GM19452 (cell line): ENCODE results near the gene FRMD4A.

Experiments used
- ATAC-seq: cut with Tn5 transposase; IDR thresholded peaks from one replicate; pipeline ENCODE4 v1.9.1; 2021; ENCODE audit not compliant: unreplicated experiment

Gene FRMD4A

GRCh38 chr10:13665516-13666262 is 665.0 kb downstream of the FRMD4A start:
- ATAC-seq = no peak

GRCh38 chr10:13661256-13661655 is 669.5 kb downstream of the FRMD4A start:
- ATAC-seq = no peak

- ATAC-seq = no peak
Measured at GRCh38 chr10:13660551-13660920, 670.2 kb downstream of the FRMD4A start.

- ATAC-seq = no peak
Measured at GRCh38 chr10:13659887-13660550, 670.7 kb downstream of the FRMD4A start.

GRCh38 chr10:13658871-13659685 is 671.6 kb downstream of the FRMD4A start:
- no peak for ATAC-seq

GRCh38 chr10:13658264-13658663 is 672.5 kb downstream of the FRMD4A start:
- ATAC-seq = no peak

GRCh38 chr10:13657101-13657680 is 673.5 kb downstream of the FRMD4A start:
- ATAC-seq = no peak

- ATAC-seq = no peak
Measured at GRCh38 chr10:13656337-13657100, 674.2 kb downstream of the FRMD4A start.

GRCh38 chr10:13654846-13655245 is 675.9 kb downstream of the FRMD4A start:
- no peak for ATAC-seq

- no peak for ATAC-seq
Measured at GRCh38 chr10:13654118-13654830, 676.5 kb downstream of the FRMD4A start.

- no peak for ATAC-seq
Measured at GRCh38 chr10:13652860-13653259, 677.9 kb downstream of the FRMD4A start.

- no peak for ATAC-seq
Measured at GRCh38 chr10:13651969-13652720, 678.6 kb downstream of the FRMD4A start.

- no peak for ATAC-seq
Measured at GRCh38 chr10:13650961-13651360, 679.8 kb downstream of the FRMD4A start.

- no peak for ATAC-seq
Measured at GRCh38 chr10:13649844-13650520, 680.7 kb downstream of the FRMD4A start.

GRCh38 chr10:13648425-13648824 is 682.3 kb downstream of the FRMD4A start:
- ATAC-seq = no peak

- no peak for ATAC-seq
Measured at GRCh38 chr10:13644866-13645265, 685.9 kb downstream of the FRMD4A start.

GRCh38 chr10:13643016-13643415 is 687.7 kb downstream of the FRMD4A start:
- no peak for ATAC-seq

- ATAC-seq = no peak
Measured at GRCh38 chr10:13642293-13642692, 688.4 kb downstream of the FRMD4A start.

GRCh38 chr10:13637894-13638293 is 692.8 kb downstream of the FRMD4A start:
- ATAC-seq = no peak
